ENCODE results near the gene PAX9.

Gene PAX9

GRCh38 chr14:36649872-36650650, 11.6 kb upstream of the PAX9 start:
- no peak overlapping the region for H3K4me3 ChIP-seq (ENCODE audit: low read depth, low read length)
- no peak for TF ChIP-seq CTCF (IDR thresholded peaks at IDR 0.05; ENCODE audit: low read depth, low read length)

- no peak overlapping the region for H3K4me3 ChIP-seq (ENCODE audit: low read depth, low read length)
- TF ChIP-seq CTCF (IDR thresholded peaks at IDR 0.05; ENCODE audit: low read depth, low read length) = no peak
Observed at GRCh38 chr14:36652542-36653201, 9.0 kb upstream of the PAX9 start.

GRCh38 chr14:36653413-36653812, 8.2 kb upstream of the PAX9 start:
- H3K4me3 ChIP-seq (ENCODE audit: low read depth, low read length) = no peak overlapping the region
- no peak for TF ChIP-seq CTCF (IDR thresholded peaks at IDR 0.05; ENCODE audit: low read depth, low read length)

GRCh38 chr14:36653962-36654793, 7.5 kb upstream of the PAX9 start:
- no peak for TF ChIP-seq CTCF (IDR thresholded peaks at IDR 0.05; ENCODE audit: low read depth, low read length)
- no peak overlapping the region for H3K4me3 ChIP-seq (ENCODE audit: low read depth, low read length)

GRCh38 chr14:36654794-36655381, 6.8 kb upstream of the PAX9 start:
- H3K4me3 ChIP-seq (ENCODE audit: low read depth, low read length) = no peak overlapping the region
- TF ChIP-seq CTCF (IDR thresholded peaks at IDR 0.05; ENCODE audit: low read depth, low read length) = no peak

GRCh38 chr14:36655571-36655962, 6.1 kb upstream of the PAX9 start:
- TF ChIP-seq CTCF (IDR thresholded peaks at IDR 0.05; ENCODE audit: low read depth, low read length) = no peak
- H3K4me3 ChIP-seq (ENCODE audit: low read depth, low read length) = no peak overlapping the region
